Measurements from ENCODE around the gene CCT3.
A peak's percentile ranks its signal among the peaks of the same experiment; 100 is the strongest.

The CCT3 gene

DNA sequence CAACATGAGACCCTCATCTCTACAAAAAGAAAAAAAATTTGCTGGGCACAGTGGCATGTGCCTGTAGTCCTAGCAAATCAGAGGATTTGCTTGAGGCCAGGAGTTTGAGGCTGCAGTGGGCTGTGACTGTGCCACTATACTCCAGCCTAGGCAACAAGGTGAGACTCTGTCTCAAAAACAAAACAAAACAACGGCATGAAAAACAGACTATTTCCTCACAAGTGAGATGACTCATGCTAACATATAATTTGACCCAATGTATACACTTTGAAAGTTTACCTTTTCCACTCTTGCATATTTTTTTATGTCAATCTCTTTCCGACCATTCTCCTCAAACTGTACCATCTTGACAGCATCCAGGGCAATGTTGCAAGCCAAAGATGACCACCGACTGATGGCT, 17.5 kb downstream of the CCT3 start:
- DNase-seq: no peak

DNA sequence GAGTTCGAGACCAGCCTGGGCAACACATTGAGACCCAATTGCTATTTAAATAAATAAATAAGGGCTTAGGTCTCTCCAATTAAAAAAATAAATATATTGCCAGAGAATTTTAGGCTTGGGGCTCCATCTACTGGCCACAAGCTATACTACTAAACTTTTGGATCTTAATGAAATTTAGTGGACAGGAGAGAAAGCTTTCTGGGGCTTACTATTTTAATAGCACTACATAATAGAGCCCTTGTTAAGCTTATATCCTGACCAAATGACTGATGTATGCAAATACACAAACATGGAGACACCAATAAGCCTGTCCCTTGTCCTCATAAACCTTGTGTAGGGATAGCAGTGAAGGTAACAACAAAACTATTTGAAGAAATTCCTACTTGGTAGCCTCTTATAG, 18.4 kb downstream of the CCT3 start:
- no peak for DNase-seq

DNA sequence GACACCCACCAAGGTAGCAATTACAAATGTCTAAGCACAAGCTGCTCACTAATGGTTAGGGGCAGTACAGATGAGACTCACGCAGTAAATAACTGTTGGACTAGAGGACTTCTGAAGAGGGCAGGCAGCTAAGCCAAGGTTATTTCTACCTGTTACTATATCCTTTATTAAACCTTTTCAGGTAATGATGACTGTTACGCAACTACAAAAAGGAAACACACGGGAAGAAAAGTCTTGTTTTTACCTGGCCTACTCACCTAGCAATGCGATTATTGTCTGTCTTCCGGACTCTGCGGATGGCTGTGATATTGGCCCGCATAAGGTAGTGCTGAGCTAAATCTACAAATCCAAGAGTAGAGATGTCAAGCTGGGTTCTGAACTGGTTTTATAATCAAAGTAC, 21.2 kb downstream of the CCT3 start:
- DNase-seq: no peak

DNA sequence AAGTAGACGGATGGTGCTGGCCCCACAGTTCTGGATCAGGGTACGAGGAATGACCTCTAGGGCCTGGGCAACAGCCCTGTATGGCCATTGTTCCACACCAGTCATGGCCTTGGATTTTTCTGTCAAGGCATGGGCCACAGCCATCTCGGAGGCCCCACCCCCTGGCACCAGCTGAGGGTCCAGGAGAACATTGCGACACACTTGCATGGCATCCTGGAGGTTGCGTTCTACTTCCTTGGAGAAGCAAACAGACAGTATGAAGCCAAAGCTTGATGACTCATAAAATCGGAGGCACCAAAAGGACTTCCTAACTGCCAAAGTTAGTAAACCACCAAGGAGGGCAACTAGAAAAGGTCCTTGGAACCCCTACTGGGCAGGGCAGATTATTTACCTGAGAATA, 27.1 kb downstream of the CCT3 start:
- no peak for DNase-seq

DNA sequence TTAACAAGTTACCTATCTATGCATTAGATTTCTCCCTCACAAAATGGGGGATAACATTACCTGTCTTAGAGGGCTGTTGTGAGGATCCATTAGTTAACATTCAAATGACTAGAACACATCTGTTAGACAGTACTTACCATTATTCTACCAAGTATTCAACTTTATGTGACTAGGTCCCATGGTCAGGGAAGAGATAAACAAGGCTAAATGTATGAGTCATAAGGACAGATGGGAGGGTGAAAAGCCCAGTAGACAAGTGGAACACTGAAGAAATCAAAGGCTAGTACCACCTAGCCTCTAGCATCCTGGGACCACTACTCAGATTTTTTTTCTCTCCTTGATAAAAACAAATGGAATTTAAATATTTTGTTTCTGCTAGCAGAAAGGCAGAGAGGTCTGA, 30.0 kb downstream of the CCT3 start:
- DNase-seq: no peak

DNA sequence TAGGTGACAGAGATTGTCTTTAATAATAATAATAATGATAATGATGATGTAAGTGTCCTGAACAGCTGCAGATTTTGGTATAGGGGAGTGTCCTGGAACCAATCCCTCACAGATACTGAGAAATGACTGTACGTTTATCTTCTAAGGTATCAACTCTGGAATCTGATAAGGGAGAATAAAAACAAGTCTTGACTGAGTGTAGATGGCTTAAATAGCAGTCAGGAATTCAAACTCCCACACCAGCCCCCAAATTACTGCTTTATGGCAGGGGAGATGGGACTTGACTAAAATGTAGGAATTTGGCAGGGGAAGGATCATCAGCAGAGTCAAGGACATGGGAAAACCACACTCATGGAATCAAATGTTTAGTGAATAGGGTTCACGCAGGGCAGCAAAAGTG, 32.9 kb downstream of the CCT3 start:
- DNase-seq: no peak

DNA sequence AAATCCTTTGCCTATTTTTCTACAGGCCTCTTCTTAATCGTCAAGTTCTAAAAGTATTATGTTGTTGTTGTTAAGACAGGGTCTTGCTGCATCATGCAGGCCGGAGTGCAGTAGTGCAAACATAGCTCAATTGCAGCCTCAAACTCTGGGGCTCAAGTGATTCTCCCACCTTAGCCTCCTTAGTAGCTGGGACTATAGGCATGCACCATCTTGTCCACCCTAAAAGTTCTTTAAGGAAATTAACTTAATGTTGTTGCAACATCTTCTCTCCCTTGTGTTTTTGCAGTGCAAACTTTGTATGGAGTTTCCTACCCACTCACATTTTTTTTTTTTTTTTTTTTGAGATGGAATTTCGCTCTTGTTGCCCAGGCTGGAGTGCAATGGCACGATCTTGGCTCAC, 34.9 kb downstream of the CCT3 start:
- no peak for DNase-seq

DNA sequence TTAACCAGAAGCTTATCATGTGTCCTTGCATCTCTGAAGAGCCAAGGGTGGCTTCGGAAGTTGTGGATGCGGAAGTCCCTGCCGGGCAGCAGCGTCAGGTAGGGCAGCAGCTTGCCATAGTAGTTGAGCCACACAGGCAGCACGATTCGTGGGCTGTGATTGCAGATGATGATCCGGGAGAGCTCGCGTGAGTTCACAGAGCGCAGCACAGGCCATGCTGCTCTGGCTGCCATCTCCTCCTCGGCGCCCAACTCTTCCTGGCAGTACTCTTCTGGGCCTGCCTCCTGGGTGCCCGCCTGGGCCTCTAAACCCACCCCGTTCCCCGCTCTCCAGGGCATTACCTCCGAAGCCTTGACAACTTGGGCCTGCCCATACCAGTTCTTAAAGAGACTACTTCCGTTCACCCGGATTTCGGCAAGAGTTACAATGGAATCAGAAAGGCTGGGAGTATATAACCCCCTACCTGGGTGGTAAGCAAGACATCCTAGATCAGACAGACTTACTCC, 39.2 kb downstream of the CCT3 start, which contains the start of gene VHLL:
Gene VHLL (minus strand): TSS at position 456 of the 506 bp plus-strand sequence. CDS start 118 bp downstream, at position 338.
- DNase-seq: no peak

DNA sequence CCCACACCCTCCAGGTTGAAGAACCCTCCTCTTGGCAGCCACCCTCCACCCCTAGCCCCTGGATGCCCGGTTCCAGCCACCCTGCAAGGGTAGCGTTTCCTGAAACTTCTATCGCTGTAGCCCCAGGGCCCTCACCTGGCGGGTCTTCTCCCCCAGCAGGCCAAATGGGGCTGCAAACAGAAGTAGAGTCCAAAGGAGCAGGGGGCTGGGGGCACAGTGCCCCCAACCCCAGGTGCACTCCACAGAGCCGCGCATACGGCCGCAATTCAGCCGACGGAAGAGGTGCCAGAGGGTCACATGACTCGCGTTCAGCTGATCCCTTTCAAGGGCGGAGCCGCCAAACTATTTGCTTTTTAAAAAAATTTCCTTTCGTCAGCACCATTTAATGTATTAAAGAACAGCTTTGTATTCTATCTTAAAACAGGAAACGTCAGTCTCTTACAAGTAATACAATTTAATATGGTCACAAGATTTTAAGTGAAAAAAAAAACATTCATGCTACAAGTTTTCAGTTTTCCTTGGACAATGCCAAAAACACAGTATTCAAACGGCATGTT, 42.6 kb downstream of the CCT3 start, which contains the start of gene GLMP:
Gene GLMP (minus strand): TSS at position 289 of the 557 bp plus-strand sequence. CDS start 34 bp downstream, at position 255.
- DNase-seq: peak; percentile 68

DNA sequence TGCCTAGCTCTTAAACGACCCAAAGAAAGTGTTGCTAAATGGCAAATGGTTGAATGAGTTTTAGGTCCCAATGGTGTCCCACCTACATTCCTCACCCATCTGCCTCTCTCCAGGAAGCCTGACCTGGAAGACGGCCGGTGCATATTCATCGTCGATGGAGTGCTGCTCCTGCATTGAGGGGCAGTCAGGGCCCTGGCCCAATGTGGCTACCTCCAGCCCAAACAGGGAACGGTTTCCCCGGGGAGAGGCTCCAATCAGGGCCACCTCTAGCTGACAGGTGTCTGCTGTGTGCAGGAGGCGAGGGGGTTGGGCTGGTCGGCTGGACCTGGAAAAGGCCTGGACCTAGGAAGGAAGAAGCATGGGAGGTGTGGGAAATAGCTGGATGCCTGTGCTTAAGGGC, 44.2 kb downstream of the CCT3 start:
- DNase-seq: no peak

DNA sequence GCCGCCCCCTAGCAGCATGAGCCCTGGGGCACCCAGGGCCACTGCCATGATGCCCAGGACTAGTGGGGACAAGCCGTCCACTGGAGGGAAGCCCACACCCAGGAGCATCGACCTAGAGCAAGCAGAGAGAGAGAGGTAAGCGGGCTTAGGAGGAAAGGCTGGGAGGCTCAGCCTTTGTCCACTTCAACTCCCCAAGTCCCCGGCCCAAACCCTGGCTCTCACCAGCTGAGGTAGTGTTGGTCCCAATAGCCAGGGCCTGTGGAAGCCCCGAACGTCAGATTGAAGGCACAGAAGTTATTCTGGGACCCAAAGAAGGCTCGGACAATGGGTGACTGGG, 45.0 kb downstream of the CCT3 start:
- no peak for DNase-seq

DNA sequence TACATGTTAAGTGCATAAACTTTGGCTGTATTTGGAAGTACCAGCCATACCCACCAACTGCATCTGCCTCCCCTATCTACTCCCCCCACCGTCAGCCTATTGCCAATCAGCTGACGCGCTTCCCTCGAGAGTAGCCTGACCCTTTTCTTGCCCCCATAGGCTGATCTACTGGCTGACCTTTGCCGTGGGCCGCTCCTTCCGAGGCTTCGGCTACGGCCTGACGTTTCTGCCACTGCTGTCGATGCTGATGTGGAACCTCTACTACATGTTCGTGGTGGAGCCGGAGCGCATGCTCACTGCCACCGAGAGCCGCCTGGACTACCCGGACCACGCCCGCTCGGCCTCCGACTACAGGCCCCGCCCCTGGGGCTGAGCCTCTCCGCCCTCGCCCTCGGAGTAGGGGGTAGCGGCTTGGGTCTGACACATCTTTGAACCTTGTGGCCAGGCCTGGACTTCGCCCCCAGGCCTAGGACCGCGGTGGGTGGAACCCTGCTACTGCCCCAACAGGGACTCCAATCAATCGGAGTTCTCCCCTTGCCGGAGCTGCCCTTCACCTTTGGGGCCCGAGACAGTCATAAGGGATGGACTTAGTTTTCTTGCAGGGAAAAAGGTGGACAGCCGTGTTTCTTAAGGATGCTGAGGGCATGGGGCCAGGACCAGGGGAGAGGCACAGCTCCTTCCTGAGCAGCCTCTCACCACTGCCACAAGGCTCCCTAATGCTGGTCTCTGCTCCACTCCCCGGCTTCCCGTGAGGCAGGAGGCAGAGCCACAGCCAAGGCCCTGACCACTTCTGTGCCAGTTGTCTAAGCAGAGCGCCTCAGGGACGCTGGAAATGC, 46.6 kb downstream of the CCT3 start:
- DNase-seq: peak; percentile 75

DNA sequence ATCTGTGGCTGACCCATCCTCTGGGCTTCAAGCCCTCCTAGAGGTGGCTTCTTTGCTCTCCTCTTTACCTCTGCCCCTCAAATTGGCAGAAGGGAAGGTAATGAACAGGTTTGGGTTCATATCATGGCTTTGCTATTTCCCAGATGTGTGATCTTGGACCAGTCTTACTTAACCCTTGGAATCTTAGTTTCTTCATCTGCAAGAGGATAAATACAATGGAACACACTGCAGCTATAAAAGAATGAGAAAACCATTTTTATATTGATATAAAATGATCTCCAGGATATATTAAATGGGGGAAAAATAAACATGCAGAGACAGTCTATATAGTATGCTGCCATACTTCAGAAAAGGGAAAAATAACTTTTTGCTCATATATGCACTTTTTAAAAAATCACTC, 48.2 kb downstream of the CCT3 start:
- no peak for DNase-seq

DNA sequence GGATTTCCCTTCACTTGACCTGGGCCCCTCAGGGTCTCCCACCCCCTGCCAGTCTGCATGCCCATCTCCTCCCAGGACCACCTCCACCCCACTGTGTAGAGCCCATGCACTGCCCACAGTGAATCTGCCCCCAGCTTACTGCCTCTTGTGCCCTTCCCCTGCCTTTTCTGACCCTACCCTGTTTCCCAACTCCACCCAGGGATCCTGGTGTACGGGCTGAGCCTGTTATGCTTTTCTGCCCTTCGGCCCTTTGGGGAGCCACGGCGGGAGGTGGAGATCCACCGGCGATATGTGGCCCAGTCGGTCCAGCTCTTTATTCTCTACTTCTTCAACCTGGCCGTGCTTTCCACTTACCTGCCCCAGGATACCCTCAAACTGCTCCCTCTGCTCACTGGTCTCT, 52.0 kb downstream of the CCT3 start:
- DNase-seq: no peak

DNA sequence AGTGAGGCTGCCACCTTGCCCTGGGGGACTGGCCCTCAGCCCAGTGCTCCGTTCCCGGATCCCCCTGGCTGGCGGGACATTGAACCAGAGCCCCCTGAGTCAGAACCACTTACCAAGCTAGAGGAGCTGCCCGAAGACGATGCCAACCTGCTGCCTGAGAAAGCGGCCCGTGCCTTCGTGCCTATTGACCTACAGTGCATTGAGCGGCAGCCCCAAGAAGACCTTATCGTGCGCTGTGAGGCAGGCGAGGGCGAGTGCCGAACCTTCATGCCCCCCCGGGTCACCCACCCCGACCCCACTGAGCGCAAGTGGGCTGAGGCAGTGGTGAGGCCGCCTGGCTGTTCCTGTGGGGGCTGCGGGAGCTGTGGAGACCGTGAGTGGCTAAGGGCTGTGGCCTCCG, 52.7 kb downstream of the CCT3 start:
- no peak for DNase-seq

DNA sequence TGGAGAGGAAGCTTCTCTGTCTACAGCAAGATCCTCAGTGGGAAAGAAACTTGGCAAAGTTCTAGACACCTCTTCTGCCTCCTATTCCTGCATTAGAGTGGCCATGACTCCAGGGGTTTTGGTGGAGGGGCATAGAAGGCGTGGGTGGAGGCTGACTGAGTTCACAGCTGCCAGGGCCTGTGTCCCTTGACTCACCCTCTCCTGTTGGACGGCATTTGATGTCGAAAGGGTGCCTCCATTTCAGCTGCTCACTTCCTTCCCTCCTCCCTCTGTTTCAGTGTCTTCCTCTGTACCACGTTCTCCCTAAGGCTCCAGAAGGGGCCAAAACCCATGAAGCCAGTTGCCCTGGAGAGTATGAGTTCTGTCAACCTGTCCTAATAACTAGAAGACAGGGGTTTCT, 53.3 kb downstream of the CCT3 start:
- DNase-seq: no peak

DNA sequence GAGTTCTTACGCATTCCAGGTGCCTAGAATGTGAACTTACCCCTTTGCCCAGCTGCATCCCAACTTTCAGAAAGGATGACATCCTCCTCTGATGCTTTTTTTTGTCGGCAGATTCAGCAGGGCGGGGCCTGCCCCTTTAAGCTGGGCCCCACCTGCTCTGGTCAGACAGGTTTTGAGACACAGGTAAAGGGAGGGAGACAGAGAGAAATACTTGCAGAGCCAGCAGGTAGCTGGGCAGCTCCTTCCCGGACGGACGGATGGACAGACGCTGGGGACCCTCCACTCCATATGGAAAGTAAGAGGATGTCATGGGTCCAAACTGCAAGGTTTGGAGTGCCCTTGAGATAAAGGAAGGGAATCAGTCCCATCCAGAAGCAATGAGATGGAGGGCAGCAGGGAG, 54.0 kb downstream of the CCT3 start, which contains the start of gene TMEM79:
Gene TMEM79 (plus strand): TSS at position 214 of the 400 bp plus-strand sequence. CDS start 902 bp downstream, outside the sequence.
- DNase-seq: no peak

DNA sequence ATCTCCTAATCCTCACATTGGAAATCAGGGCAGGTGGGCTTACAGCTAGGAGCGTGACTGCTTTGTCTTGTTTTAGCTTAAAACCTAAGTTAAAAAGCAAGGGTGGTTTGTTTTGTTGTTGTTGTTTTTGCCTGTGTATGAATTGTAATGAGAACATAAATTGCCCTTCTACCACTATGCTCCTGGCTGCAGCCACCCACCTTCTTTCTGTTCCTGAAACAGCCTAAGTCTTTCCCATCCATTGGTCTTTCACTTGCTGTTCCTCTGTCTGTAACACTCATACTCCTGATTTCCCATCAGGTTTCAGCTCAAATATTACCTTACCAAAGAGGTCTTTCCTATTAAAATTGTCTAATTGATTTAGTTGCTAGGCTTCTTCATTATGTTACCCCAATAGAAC, 54.6 kb downstream of the CCT3 start:
- no peak for DNase-seq

DNA sequence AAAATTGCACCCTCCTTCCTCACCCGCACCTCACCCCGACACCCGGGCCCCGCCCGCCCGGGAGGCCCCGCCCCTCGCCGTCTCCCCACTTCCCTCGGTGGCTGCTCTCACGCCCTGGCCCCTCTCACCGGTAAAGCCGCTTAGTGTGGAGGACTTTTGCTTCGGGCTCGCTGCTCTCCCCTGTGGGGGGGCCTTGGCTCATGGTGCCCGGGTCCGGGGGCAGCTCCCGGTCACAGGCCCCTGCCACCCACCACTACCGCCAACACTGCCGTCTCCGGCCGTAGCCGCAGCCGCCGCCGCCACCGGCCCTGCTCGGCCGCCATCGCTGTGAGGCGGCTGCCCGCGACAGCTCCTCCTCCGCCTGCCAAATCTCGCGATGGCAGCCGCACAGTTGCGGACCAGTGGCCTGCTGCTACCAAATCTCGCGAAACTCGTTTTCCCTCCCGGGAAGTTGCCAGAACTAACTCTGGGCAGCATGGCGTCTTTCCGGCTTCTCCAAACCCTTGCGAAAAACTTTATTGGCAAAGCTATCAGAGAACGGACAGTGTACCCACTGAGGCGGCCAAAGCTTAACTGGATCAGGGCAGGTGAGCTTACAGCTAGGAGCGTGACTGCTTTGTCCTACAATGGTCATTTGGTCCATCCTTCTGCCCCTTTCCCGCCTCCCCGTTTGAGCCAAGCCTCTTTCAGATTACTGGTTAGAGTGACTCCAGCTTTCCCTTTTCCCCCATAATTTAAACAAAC, 55.4 kb downstream of the CCT3 start, which contains the start of gene SMG5:
Gene SMG5 (minus strand): TSS at position 347 of the 744 bp plus-strand sequence. CDS start 145 bp downstream, at position 202.
- DNase-seq: peak; percentile 97

DNA sequence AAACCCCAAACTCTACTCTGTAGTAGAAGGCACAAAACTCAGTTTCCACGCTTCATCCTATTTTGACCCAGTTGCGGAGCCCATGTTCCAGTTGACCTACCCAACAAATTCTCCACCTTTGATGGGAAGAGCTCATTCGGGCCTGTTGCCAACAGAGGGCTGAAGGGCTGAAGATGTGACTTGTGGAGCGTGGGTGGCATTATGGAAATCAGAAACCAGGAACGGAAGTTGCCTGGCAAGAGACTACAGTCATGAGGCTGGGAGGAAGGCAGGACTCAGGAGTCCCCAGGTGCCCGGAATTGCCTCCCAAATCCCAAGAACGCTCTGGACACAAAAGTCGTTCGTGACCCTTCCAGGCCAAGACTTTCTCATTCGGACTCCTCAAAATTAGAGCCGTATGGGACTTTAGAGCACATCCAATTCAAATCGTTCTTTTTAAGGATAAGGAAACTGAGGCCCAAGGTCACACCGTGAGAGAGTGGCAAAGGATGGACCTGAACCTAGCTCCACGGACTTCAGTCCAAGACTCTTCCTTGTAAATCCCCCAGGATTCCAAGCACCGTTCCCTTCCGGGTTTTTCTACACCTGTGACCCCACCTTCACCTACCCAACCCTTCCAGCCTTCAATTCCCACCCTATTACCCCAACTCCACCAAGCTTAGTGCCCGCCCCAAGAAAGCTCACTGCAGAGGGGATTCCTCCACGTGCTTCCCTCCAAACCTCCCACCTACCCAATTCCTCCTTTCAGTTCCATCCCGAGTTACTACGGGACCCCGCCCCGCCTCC, 56.2 kb downstream of the CCT3 start:
- no peak for DNase-seq

DNA sequence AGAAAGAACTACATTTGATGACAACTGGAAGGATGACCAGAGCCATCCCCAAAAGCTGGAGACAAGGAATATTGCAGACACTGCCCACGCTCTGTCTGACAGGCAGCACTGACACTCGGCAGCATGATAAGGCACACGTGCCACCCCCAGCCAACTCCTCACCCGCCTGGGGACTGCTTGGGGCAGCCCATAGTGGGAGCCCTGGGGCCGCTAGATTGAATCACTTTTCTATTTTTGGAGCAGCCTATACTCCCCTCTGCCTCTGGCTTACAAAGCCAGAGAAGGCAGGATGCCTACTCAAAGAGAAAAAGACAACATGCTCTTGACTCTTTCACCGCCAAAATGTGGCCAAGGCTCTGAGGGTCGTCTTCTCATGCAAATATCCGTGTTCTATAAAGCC, 56.8 kb downstream of the CCT3 start:
- DNase-seq: no peak

DNA sequence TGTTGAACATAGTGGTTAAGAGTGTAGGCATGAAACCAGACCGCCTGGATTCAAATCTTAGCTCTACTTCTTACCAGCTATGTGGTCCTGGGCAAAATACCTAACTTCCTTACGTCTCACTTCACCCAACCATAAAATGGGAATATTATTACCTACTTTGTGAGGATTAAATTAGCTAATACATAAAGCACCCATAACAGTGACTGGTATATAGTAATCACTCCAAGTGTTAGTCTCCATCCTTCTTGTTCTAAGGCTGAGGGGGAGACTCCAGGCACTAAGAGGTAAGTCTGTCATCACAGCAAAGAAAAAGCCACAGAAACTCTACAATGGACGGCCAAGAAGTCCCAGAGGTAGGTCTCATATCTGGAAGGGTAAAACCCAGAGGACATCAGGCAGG, 58.3 kb downstream of the CCT3 start:
- no peak for DNase-seq

DNA sequence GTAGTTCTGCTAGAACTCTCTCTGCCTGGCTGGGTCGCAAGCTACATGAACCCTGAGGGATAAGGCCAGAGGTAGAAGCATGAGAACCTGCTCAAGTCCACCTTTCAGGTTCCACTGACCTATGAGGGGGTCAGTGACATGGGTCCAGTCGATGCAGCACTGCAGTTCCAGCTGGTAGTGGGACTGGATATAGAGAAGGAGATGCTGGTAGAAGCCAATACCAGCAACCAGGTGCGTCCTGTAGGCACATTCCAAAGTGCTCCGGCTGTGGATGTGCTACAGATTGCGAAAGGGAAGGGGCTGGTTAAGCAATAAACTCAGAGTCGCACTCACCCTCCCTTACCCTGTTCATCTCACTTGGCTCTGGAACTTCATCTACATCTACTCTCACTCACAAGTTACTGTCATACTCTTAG, 61.1 kb downstream of the CCT3 start:
- no peak for DNase-seq
